ENCODE data around the gene CCDC198. TPM values are rescaled to one million over a fixed set of nuclear protein-coding genes. Genes with fewer than 3 reads are reported as not detected.

Gene CCDC198
- total RNA-seq, 3 donors from 2014 or later: not detected

GRCh38 chr14:57435923-57436322 lies 57.7 kb downstream of the CCDC198 start:
- intact Hi-C loops (cut with DNase I; ENCODE audit: low total_unique reads): no loop called here
- TF ChIP-seq, protein P1, sequence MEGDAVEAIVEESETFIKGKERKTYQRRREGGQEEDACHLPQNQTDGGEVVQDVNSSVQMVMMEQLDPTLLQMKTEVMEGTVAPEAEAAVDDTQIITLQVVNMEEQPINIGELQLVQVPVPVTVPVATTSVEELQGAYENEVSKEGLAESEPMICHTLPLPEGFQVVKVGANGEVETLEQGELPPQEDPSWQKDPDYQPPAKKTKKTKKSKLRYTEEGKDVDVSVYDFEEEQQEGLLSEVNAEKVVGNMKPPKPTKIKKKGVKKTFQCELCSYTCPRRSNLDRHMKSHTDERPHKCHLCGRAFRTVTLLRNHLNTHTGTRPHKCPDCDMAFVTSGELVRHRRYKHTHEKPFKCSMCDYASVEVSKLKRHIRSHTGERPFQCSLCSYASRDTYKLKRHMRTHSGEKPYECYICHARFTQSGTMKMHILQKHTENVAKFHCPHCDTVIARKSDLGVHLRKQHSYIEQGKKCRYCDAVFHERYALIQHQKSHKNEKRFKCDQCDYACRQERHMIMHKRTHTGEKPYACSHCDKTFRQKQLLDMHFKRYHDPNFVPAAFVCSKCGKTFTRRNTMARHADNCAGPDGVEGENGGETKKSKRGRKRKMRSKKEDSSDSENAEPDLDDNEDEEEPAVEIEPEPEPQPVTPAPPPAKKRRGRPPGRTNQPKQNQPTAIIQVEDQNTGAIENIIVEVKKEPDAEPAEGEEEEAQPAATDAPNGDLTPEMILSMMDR (IDR thresholded peaks at IDR 0.05): no peak
- TF ChIP-seq POLR2AphosphoS5 (IDR thresholded peaks at IDR 0.05): no peak
- no peak for TF ChIP-seq POLR2A (IDR thresholded peaks at IDR 0.05)
- DNase-seq (ENCODE audit: low spot score in 2 of 2): no peak

DNA sequence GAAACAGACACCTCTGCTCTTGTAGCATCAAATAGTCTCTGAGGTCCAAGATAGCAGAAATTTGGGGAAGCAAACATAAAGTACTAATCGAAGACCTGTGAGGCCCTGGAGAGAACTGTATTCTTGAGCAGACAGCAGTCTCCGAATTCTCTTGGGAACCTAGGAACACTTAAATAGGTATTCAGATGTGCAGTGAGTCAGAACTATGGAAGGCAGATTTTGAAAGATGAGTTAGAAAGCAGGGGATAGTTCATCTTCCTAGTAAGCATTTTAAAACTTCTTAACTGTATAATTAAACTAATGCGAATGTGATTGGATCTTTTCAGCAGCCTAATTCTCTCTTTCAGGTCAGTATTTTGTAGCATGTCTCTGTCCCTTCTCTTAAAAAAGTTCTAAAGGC lies 72.7 kb downstream of the CCDC198 start:
- Histone ChIP-seq H3K4me1 (no peaks in the 10 kb centered on the region), H3K27me3 (no peaks in the 10 kb centered on the region), H3K9me3 (no peaks in the 10 kb centered on the region), H3K27ac (no peak overlapping the region), H3K4me3 (no peak overlapping the region), H3K36me3 (no peaks in the 10 kb centered on the region)
- TF ChIP-seq, protein P1 (IDR thresholded peaks at IDR 0.05): no peak
- TF ChIP-seq POLR2AphosphoS5 (IDR thresholded peaks at IDR 0.05): no peak
- TF ChIP-seq POLR2A (IDR thresholded peaks at IDR 0.05): no peak
- DNase-seq (ENCODE audit: low spot score in 2 of 2): no peak
- intact Hi-C loops (cut with DNase I; ENCODE audit: low total_unique reads): no loop called here

More at GRCh38 chr14:57435923-57436322, 57.7 kb downstream of the CCDC198 start:
- Histone ChIP-seq H3K4me1 (no peaks in the 10 kb centered on the region), H3K9me3 (peaks cover 0 to 4% of the 10 kb centered on the region in 2 donors), H3K27ac (no peak overlapping the region), H3K27me3 (no peaks in the 10 kb centered on the region), H3K4me3 (no peak overlapping the region), H3K36me3 (no peaks in the 10 kb centered on the region)

- H3K9me3 ChIP-seq: no peaks in the 10 kb centered on the region
- no peak for TF ChIP-seq POLR2A (IDR thresholded peaks at IDR 0.05)
- TF ChIP-seq, protein P1 (IDR thresholded peaks at IDR 0.05): no peak
- TF ChIP-seq POLR2AphosphoS5 (IDR thresholded peaks at IDR 0.05): no peak
- no peak overlapping the region for H3K27ac ChIP-seq
- no peaks in the 10 kb centered on the region for H3K27me3 ChIP-seq
- intact Hi-C loops (cut with DNase I; ENCODE audit: low total_unique reads): no loop called here
- no peak for DNase-seq (ENCODE audit: low spot score in 2 of 2)
- H3K4me3 ChIP-seq: no peak overlapping the region
- no peaks in the 10 kb centered on the region for H3K4me1 ChIP-seq
- no peaks in the 10 kb centered on the region for H3K36me3 ChIP-seq
Measured at GRCh38 chr14:57420033-57420432, 73.6 kb downstream of the CCDC198 start.

Other genes starting within 250 kb of the CCDC198 start
- gene EXOC5, start 225.0 kb downstream of the CCDC198 start, total RNA-seq: 10 to 100 TPM; 40.3 to 53.4 (median 48.9) TPM
- gene AP5M1, start 224.9 kb downstream of the CCDC198 start, total RNA-seq: 10 to 100 TPM; 24.6 to 33.5 (median 25.6) TPM
- 10 to 100 TPM; 15.1 to 24.1 (median 17.3) TPM for gene NAA30, start 103.3 kb downstream of the CCDC198 start, total RNA-seq

Data from breast epithelium (tissue), 4 donors.